HEK293T (cell line): ENCODE results near the gene PKN1.

Experiments used
- ARNT ChIP-seq: fragments of 450-650 bp; IDR thresholded peaks from 2 replicates; pipeline ENCODE4 v1.6.1; 2017; ENCODE audit warnings: mild to moderate bottlenecking
- FOXM1 ChIP-seq: fragments of 450-650 bp; IDR thresholded peaks from 2 replicates; pipeline ENCODE4 v1.6.1; 2017; ENCODE audit warnings: mild to moderate bottlenecking, borderline replicate concordance
- HDGF ChIP-seq: fragments of 450-650 bp; IDR thresholded peaks from 2 replicates; pipeline ENCODE4 v1.6.1; 2017; ENCODE audit warnings: antibody characterized with exemption, borderline replicate concordance
- SUZ12 ChIP-seq: fragments of 450-650 bp; IDR thresholded peaks from 2 replicates; pipeline ENCODE4 v1.6.1; 2016; ENCODE audit warnings: mild to moderate bottlenecking
- TARDBP ChIP-seq: fragments of 450-650 bp; IDR thresholded peaks from 2 replicates; pipeline ENCODE4 v1.6.1; 2016
- ZNF384 ChIP-seq: fragments of 450-650 bp; IDR thresholded peaks from 2 replicates; pipeline ENCODE4 v1.6.1; 2016

- TF ChIP-seq SUZ12 = no peak
- no peak for TF ChIP-seq HDGF
- TF ChIP-seq FOXM1 = no peak
- TF ChIP-seq TARDBP = no peak
- no peak for TF ChIP-seq ARNT
- TF ChIP-seq ZNF384 = no peak
Measured at GRCh38 chr19:14515501-14516047, 82.5 kb downstream of the PKN1 start.
